K562 (cell line): Measurements from ENCODE around the gene ABCB9. TPM values are rescaled to one million over a fixed set of nuclear protein-coding genes. Genes with fewer than 3 reads are reported as not detected.

Source experiments
- CHAMP1 ChIP-seq: fragments of 450-650 bp; IDR thresholded peaks from 2 replicates; pipeline ENCODE4 v1.6.1; 2016; ENCODE audit warnings: mild to moderate bottlenecking
- ZBTB11 ChIP-seq, 3 experiments: fragments of 200-800 bp in 1 of 3; fragments of 250-450 bp in 1 of 3; fragments of 450-650 bp in 1 of 3; sonication (Bioruptor Pico) in 1 of 3; sonication (Bioruptor generic) in 1 of 3; formaldehyde crosslinking in 1 of 3; IDR thresholded peaks; 2 replicates each; pipeline versions ENCODE4 v1.6.1 to v1.8.0; 2016 to 2022; ENCODE audit warnings: mild to moderate bottlenecking in 2 of 3, missing genetic modification characterization in 2 of 3, missing compliant biosample characterization in 1 of 3, moderate library complexity in 1 of 3
- ZNF780A ChIP-seq: fragments of 250-450 bp; sonication (Bioruptor Pico); IDR thresholded peaks from 2 replicates; pipeline ENCODE4 v1.5.0; 2021; ENCODE audit warnings: mild to moderate bottlenecking
- polyA plus RNA-seq, 8 experiments: library from polyadenylated mRNA; depleted of rRNA in 4 of 8; stranded (reverse) in 5 of 8; unstranded in 3 of 8; fragments of >200 nt; fragmentation: Nextera tagmentation in 2 of 8; fragmentation: Illumina TruSeq in 1 of 8; extraction: Ambion mirVana in 2 of 8; extraction: Trizol in 1 of 8; gene quantifications; 2 replicates each; pipeline versions ENCODE4 v1.2.1 to v1.2.3, GENCODE V29; 2011 to 2014; ENCODE audit warnings: inconsistent platforms in 1 of 8, missing spikeins in 1 of 8
- total RNA-seq, 7 experiments: library from RNA; depleted of rRNA in 6 of 7; stranded (reverse); fragments of >200 nt in 6 of 7; fragmentation: Illumina TruSeq in 2 of 7; extraction: Trizol in 2 of 7; gene quantifications; 2 replicates each; pipeline versions ENCODE4 v1.2.1 to v1.2.3, GENCODE V29; 2011 to 2021; ENCODE audit warnings: low replicate concordance in 1 of 7

Gene ABCB9
- total and polyA plus RNA-seq, 9 of the 15 experiments (the other 6 are each of a cell fraction or from before 2014, with no cell fraction given): 0.20 to 12.6 (median 6.2) TPM

- TF ChIP-seq CHAMP1: no peak
- no peak for TF ChIP-seq ZBTB11 (CRISPR knock-in tag; IDR thresholded peaks at IDR 0.05)
- no peak for TF ChIP-seq ZNF780A
Measured at GRCh38 chr12:122988036-122988435, 21.8 kb upstream of the ABCB9 start (continued).
